NOMO-1 treated with dmso at 0.1 percent for 144 hours (cell line): ENCODE results near the gene LINGO3.

Experiments
- DNase-seq: peaks from one replicate; lab custom pipeline; 2025; ENCODE audit not compliant: unreplicated experiment; lab: John Stamatoyannopoulos, UW

LINGO3 gene

DNA sequence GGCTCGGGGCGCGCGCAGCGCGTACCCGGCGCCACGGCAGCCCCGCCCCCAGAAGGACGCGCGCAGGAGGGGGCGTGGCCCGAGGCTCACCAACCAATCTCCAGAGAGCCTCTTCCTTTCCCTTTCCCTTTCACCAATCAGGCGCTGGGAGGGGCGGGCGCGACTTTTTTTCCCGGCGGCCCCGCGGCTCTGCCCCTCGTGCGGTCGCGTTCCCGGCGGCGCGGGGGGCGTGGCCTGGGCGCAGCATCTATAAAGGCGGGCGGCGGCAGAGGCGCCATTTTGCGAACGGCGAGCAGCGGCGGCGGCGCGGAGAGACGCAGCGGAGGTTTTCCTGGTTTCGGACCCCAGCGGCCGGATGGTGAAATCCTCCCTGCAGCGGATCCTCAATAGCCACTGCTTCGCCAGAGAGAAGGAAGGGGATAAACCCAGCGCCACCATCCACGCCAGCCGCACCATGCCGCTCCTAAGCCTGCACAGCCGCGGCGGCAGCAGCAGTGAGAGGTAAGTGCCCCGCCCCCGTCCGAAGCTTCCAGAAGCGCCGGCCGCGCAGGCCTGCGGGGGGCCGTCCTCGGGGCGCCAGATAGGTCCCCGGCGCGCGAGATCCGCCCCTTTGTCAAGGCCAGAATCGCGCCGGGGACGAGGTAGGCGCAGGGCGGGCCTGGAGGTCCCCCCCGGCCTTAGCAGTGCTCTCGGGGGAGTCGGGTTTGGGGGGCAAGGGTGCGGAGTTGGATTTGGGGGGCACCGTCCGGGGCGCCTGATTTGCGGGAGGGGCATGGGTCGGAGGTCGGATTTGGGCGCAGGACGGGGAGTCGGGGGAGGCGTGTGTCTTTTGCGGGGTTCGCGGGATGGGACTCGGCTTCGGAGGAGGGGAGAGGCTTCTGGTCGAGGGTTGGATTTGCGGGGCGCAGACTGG is 38.5 kb downstream of the LINGO3 start:
- DNase-seq: peak; percentile 95

- DNase-seq: no peak
Measured at GRCh38 chr19:2268861-2269243, 39.1 kb downstream of the LINGO3 start.

GRCh38 chr19:2268480-2268830 is 39.5 kb downstream of the LINGO3 start:
- DNase-seq: no peak

- DNase-seq: peak; percentile 75
Measured at GRCh38 chr19:2266183-2266993, 41.6 kb downstream of the LINGO3 start.

GRCh38 chr19:2261438-2262172 is 46.3 kb downstream of the LINGO3 start:
- DNase-seq: no peak

DNA sequence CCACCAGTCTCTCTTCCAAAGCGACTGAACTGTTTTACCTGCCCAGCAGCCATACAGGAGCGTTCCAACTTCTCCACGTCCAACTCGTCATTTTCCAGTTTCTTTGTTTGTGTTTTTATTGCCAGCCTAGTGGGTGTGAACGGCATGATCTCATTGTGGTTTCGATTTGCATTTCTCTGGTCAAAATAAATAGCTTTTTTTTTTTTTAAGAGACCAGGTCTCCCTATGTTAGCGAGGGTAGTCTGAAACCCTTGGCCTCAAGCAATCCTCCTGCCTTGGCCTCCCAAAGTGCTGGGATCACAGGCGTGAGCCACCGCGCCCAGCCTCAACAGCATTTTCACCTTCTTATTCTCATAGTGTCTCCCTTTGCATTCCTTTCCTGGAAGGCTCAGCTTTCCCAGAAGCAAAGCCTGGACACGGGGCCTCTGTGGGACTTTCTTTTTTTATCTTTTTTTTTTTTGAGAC is 47.6 kb downstream of the LINGO3 start:
- no peak for DNase-seq

- DNase-seq: no peak
Measured at GRCh38 chr19:2259336-2259735, 48.6 kb downstream of the LINGO3 start.
